Naive thymus-derived CD8-positive, alpha-beta T cell (primary cell): Measurements from ENCODE around the gene FBXL17. TPM values are rescaled to one million over a fixed set of nuclear protein-coding genes. Genes with fewer than 3 reads are reported as not detected.

Experiments
- ATAC-seq, 2 donors: fragments of 150-1000 bp; cut with Tn5 transposase in 1 of 2; sonication (Bioruptor Pico), chemical (Tn5 transposase) in 1 of 2; 1 replicate in 1 of 2; 2 replicates in 1 of 2; pipeline ENCODE4 v1.10.0; 2021; ENCODE audit warnings: mild to moderate bottlenecking in 2 of 2, moderate library complexity in 2 of 2
- POLR2A ChIA-PET: fragments of 350-600 bp; sonication (Branson Sonifier 250); formaldehyde crosslinking; loops from one replicate; lab custom pipeline; 2021; ENCODE audit warnings: antibody characterized with exemption; lab: Charles Lee
- DNase-seq, 10 donors: peaks; one replicate each; pipeline versions ENCODE4 v3.0.0 to v3.0.0-alpha.2; 2020 to 2022
- H3K27ac Mint-ChIP-seq, 10 donors: one replicate each; pipeline ENCODE4 v1.8.0; 2020 to 2022; ENCODE audit warnings: mild to moderate bottlenecking in 10 of 10, mixed read lengths in 10 of 10, moderate library complexity in 4 of 10, inconsistent platforms in 1 of 10
- H3K27me3 Mint-ChIP-seq, 5 donors: one replicate each; pipeline ENCODE4 v1.8.0; 2021 to 2022; ENCODE audit warnings: mixed read lengths in 5 of 5
- H3K36me3 Mint-ChIP-seq, 3 donors: one replicate each; pipeline ENCODE4 v1.8.0; 2020 to 2022; ENCODE audit warnings: mixed read lengths in 3 of 3, mild to moderate bottlenecking in 2 of 3, inconsistent platforms in 1 of 3
- H3K4me1 Mint-ChIP-seq, 4 donors: one replicate each; pipeline ENCODE4 v1.8.0; 2021 to 2022; ENCODE audit warnings: mixed read lengths in 4 of 4
- H3K4me3 Mint-ChIP-seq, 10 donors: one replicate each; pipeline ENCODE4 v1.8.0; 2020 to 2022; ENCODE audit warnings: mild to moderate bottlenecking in 10 of 10, mixed read lengths in 10 of 10, moderate library complexity in 6 of 10, inconsistent platforms in 1 of 10
- H3K9me3 Mint-ChIP-seq, 9 donors: one replicate each; pipeline ENCODE4 v1.8.0; 2020 to 2022; ENCODE audit warnings: mixed read lengths in 9 of 9, mild to moderate bottlenecking in 3 of 9, inconsistent platforms in 1 of 9, moderate library complexity in 1 of 9
- polyA plus RNA-seq, 3 donors: library from polyadenylated mRNA; unstranded; fragments of 300-500 nt; fragmentation: Illumina TruSeq; gene quantifications; one replicate each; pipeline ENCODE4 v1.2.3, GENCODE V29; 2021
- total RNA-seq, 8 experiments: library from RNA in 2 of 8; stranded (reverse) in 2 of 8; gene quantifications; one replicate each; pipeline ENCODE4 v1.2.3 and lab custom pipeline; 2021 to 2026

Gene FBXL17
- total and polyA plus RNA-seq, 5 experiments from 2014 or later = 4.6 to 25.1 (median 5.0) TPM

- no peak overlapping the region for H3K27ac Mint-ChIP-seq
- no peak for ATAC-seq
- no peak overlapping the region for H3K4me3 Mint-ChIP-seq
- peaks cover 11 to 33% (median 33%) of the 10 kb centered on the region in 3 donors for H3K36me3 Mint-ChIP-seq
- DNase-seq = no peak
- H3K27me3 Mint-ChIP-seq = no peaks in the 10 kb centered on the region
- H3K4me1 Mint-ChIP-seq = peaks cover 15 to 39% (median 23%) of the 10 kb centered on the region in 4 donors
- POLR2A ChIA-PET = no interaction called here
- H3K9me3 Mint-ChIP-seq = peaks cover 0 to 19% (median 8%) of the 10 kb centered on the region in 9 donors
Observed at GRCh38 chr5:108369167-108369566, 12.7 kb downstream of the FBXL17 start.

GRCh38 chr5:108367679-108368334, 14.1 kb downstream of the FBXL17 start:
- peaks cover 15 to 35% (median 23%) of the 10 kb centered on the region in 4 donors for H3K4me1 Mint-ChIP-seq
- DNase-seq (no peak), ATAC-seq (no peak)
- H3K4me3 Mint-ChIP-seq = no peak overlapping the region
- peaks cover 0 to 8% (median 2%) of the 10 kb centered on the region in 9 donors for H3K9me3 Mint-ChIP-seq
- H3K27ac Mint-ChIP-seq = no peak overlapping the region
- no peaks in the 10 kb centered on the region for H3K27me3 Mint-ChIP-seq
- POLR2A ChIA-PET = interaction anchor here (1.0 kb wide), 1 partner anchor 13 kb away, joined by 3 read pairs; no protein-coding TSS in a partner anchor
- H3K36me3 Mint-ChIP-seq = peaks cover 6 to 37% (median 26%) of the 10 kb centered on the region in 3 donors

GRCh38 chr5:108366500-108366899, 15.4 kb downstream of the FBXL17 start:
- Mint-ChIP-seq H3K4me3 (no peak overlapping the region), H3K36me3 (peaks cover 0 to 38% (median 18%) of the 10 kb centered on the region in 3 donors), H3K4me1 (peaks cover 9 to 27% (median 17%) of the 10 kb centered on the region in 4 donors), H3K27ac (no peak overlapping the region), H3K27me3 (no peaks in the 10 kb centered on the region), H3K9me3 (peaks cover 0 to 3% (median 0%) of the 10 kb centered on the region in 9 donors)
- ATAC-seq = no peak
- POLR2A ChIA-PET = no interaction called here
- DNase-seq = no peak

DNA sequence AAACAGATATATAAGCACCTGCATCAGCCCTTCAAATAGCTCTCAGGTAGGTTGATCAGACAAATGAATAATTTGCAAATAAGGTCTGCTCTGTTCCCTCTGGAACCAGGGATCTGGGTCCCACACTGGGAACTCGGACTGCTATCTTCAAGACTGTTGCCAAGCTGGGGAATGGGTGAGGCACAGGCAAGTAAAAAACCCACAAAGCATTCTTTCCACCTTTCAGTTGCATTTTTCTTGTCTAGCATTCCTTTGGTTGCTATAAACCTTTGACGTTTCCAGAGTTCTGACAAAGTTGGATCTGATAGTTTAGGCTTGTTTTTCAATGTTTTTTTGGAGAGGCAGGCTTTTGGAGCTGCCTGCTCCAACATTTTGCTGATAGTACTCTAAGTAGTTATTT, 20.1 kb downstream of the FBXL17 start:
- H3K4me3 Mint-ChIP-seq = no peak overlapping the region
- peaks cover 5 to 40% (median 19%) of the 10 kb centered on the region in 3 donors for H3K36me3 Mint-ChIP-seq
- peaks cover 0 to 4% (median 2%) of the 10 kb centered on the region in 4 donors for H3K4me1 Mint-ChIP-seq
- DNase-seq = no peak
- no peaks in the 10 kb centered on the region for H3K27me3 Mint-ChIP-seq
- POLR2A ChIA-PET = no interaction called here
- no peak overlapping the region for H3K27ac Mint-ChIP-seq
- no peaks in the 10 kb centered on the region for H3K9me3 Mint-ChIP-seq
- ATAC-seq = no peak

- Mint-ChIP-seq H3K4me1 (peaks cover 0 to 4% (median 2%) of the 10 kb centered on the region in 4 donors), H3K4me3 (no peak overlapping the region), H3K27ac (no peak overlapping the region), H3K9me3 (no peaks in the 10 kb centered on the region), H3K36me3 (peaks cover 5 to 38% (median 18%) of the 10 kb centered on the region in 3 donors), H3K27me3 (no peaks in the 10 kb centered on the region)
- POLR2A ChIA-PET = no interaction called here
- ATAC-seq (no peak), DNase-seq (no peak)
Observed at GRCh38 chr5:108361239-108361638, 20.7 kb downstream of the FBXL17 start.

DNA sequence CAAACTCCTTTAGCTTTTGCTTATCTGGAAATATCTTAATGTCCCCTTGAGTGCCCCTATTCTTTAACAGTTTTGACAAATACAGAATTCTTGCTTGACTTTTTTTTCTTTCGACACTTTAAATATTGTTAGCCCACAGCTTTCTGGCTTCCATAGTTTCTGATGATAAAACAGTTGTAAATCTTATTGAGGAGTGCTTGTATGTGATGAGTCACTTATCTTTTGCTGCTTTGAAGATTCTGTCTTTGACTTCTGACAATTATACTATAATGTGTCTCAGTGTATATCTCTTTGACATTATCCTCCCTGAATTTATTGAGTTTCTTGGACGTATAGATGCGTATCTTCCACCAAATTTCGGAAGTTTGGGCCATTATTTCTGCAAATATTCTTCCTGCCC, 21.6 kb downstream of the FBXL17 start:
- no peak overlapping the region for H3K27ac Mint-ChIP-seq
- POLR2A ChIA-PET = no interaction called here
- H3K9me3 Mint-ChIP-seq = no peaks in the 10 kb centered on the region
- H3K36me3 Mint-ChIP-seq = peaks cover 5 to 28% (median 12%) of the 10 kb centered on the region in 3 donors
- H3K4me1 Mint-ChIP-seq = peaks cover 0 to 4% (median 0%) of the 10 kb centered on the region in 4 donors
- no peaks in the 10 kb centered on the region for H3K27me3 Mint-ChIP-seq
- DNase-seq (no peak), ATAC-seq (no peak)
- H3K4me3 Mint-ChIP-seq = no peak overlapping the region

GRCh38 chr5:108356286-108356685, 25.6 kb downstream of the FBXL17 start:
- Mint-ChIP-seq H3K4me1 (peaks cover 0 to 11% (median 4%) of the 10 kb centered on the region in 4 donors), H3K27ac (peak overlapping the region in 2 of 10 donors; percentile 34 to 48), H3K36me3 (peaks cover 5 to 17% (median 5%) of the 10 kb centered on the region in 3 donors), H3K4me3 (no peak overlapping the region), H3K9me3 (no peaks in the 10 kb centered on the region), H3K27me3 (no peaks in the 10 kb centered on the region)
- no peak for DNase-seq
- no peak for ATAC-seq
- POLR2A ChIA-PET = no interaction called here

- Mint-ChIP-seq H3K4me1 (peaks cover 0 to 11% (median 2%) of the 10 kb centered on the region in 4 donors), H3K27ac (peak overlapping the region in 1 of 10 donors; percentile 41), H3K9me3 (no peaks in the 10 kb centered on the region), H3K36me3 (peaks cover 0 to 7% (median 0%) of the 10 kb centered on the region in 3 donors), H3K4me3 (no peak overlapping the region), H3K27me3 (no peaks in the 10 kb centered on the region)
- POLR2A ChIA-PET = no interaction called here
- DNase-seq (no peak), ATAC-seq (no peak)
Observed at GRCh38 chr5:108353087-108353486, 28.8 kb downstream of the FBXL17 start.

- H3K27me3 Mint-ChIP-seq = no peaks in the 10 kb centered on the region
- peak in 3 of 10 donors; percentile 30 to 47 (median 46) for DNase-seq
- H3K4me3 Mint-ChIP-seq = no peak overlapping the region
- POLR2A ChIA-PET = interaction anchor here (1.3 kb wide), 1 partner anchor 36 kb away, joined by 5 read pairs; the partner anchor contains the start of gene FBXL17
- peak; percentile 62 for ATAC-seq
- peaks cover 3 to 36% (median 7%) of the 10 kb centered on the region in 3 donors for H3K36me3 Mint-ChIP-seq
- no peaks in the 10 kb centered on the region for H3K9me3 Mint-ChIP-seq
- H3K27ac Mint-ChIP-seq = no peak overlapping the region
- peaks cover 0 to 2% (median 0%) of the 10 kb centered on the region in 4 donors for H3K4me1 Mint-ChIP-seq
Observed at GRCh38 chr5:108345541-108346171, 36.2 kb downstream of the FBXL17 start.

- no peak overlapping the region for H3K4me3 Mint-ChIP-seq
- H3K9me3 Mint-ChIP-seq = no peaks in the 10 kb centered on the region
- no peak overlapping the region for H3K27ac Mint-ChIP-seq
- ATAC-seq = no peak
- peaks cover 0 to 2% (median 0%) of the 10 kb centered on the region in 4 donors for H3K4me1 Mint-ChIP-seq
- H3K27me3 Mint-ChIP-seq = no peaks in the 10 kb centered on the region
- DNase-seq = no peak
- H3K36me3 Mint-ChIP-seq = peaks cover 4 to 40% (median 7%) of the 10 kb centered on the region in 3 donors
- POLR2A ChIA-PET = no interaction called here
Observed at GRCh38 chr5:108344103-108344822, 37.6 kb downstream of the FBXL17 start.

DNA sequence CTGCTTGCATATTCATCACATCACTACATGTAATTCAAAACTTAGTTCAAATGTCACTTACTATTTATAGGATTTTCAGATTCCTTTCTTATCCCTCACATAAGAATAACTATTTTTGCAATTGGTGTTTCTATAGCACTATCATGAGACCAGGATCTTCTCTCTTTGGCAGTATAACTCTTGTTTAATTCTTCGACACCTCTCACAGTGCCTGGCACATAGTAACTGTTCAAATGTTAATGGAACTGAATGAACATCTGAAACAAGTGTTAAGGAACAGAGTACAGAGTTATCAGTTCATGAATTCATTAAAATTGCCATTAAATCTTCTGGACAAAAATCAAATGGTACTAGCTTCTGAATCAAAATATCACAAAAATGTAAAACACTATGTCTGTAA, 40.0 kb downstream of the FBXL17 start:
- Mint-ChIP-seq H3K27me3 (no peaks in the 10 kb centered on the region), H3K9me3 (no peaks in the 10 kb centered on the region), H3K36me3 (peaks cover 4 to 36% (median 4%) of the 10 kb centered on the region in 3 donors), H3K27ac (peak overlapping the region in 1 of 10 donors; percentile 33), H3K4me3 (no peak overlapping the region), H3K4me1 (peaks cover 0 to 2% (median 0%) of the 10 kb centered on the region in 4 donors)
- POLR2A ChIA-PET = no interaction called here
- DNase-seq (no peak), ATAC-seq (no peak)

DNA sequence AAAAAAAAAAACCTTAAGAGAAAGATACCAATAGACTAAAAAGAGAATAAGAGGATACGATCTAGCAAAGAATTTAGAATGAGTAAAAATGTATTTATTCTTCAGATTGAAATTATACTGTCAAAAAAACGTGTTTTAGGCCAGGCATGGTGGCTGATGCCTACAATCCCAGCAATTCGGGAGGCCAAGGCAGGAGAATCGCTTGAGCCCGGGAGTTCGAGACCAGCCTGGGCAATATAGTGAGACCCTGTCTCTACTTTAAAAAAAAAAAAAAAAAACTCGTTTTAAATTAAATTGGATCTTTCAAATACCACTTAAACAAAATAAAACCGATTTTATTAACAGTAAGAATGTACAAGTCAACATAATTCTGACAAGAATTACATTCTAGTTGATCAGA, 41.8 kb downstream of the FBXL17 start:
- H3K9me3 Mint-ChIP-seq = no peaks in the 10 kb centered on the region
- H3K4me3 Mint-ChIP-seq = no peak overlapping the region
- POLR2A ChIA-PET = no interaction called here

More for the DNA sequence above, 41.8 kb downstream of the FBXL17 start:
- ATAC-seq = no peak
- DNase-seq = no peak
- H3K27me3 Mint-ChIP-seq = no peaks in the 10 kb centered on the region
- peaks cover 0 to 2% (median 0%) of the 10 kb centered on the region in 4 donors for H3K4me1 Mint-ChIP-seq
- no peak overlapping the region for H3K27ac Mint-ChIP-seq
- H3K36me3 Mint-ChIP-seq = peaks cover 3 to 32% (median 4%) of the 10 kb centered on the region in 3 donors
